ENCODE results near the gene HJURP.

Gene HJURP

DNA sequence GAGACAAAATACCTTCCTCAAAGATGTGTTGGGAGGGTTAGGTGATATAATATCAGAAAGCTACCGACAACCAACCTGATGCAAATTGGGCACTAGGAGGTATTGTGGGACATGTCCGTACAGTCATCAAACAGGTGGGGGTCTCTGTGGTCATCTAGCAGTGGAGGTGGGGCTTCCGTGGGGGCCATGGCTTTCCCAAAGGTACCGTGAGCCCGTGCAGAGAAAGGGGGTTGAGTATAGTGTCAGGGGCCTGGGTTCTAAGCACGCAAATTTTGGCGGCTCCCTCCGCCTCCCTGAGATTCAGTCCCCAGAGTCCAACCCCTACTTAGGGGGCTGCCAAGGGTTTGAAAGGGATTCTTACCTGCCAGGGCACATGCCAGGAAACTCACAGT is 32.6 kb downstream of the HJURP start:
- TF ChIP-seq, protein P1, sequence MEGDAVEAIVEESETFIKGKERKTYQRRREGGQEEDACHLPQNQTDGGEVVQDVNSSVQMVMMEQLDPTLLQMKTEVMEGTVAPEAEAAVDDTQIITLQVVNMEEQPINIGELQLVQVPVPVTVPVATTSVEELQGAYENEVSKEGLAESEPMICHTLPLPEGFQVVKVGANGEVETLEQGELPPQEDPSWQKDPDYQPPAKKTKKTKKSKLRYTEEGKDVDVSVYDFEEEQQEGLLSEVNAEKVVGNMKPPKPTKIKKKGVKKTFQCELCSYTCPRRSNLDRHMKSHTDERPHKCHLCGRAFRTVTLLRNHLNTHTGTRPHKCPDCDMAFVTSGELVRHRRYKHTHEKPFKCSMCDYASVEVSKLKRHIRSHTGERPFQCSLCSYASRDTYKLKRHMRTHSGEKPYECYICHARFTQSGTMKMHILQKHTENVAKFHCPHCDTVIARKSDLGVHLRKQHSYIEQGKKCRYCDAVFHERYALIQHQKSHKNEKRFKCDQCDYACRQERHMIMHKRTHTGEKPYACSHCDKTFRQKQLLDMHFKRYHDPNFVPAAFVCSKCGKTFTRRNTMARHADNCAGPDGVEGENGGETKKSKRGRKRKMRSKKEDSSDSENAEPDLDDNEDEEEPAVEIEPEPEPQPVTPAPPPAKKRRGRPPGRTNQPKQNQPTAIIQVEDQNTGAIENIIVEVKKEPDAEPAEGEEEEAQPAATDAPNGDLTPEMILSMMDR (conservative IDR thresholded peaks at IDR 0.05), result no peak
- no peak for TF ChIP-seq ZFX (IDR thresholded peaks at IDR 0.05)
- no peak overlapping the region for H3K27ac ChIP-seq

DNA sequence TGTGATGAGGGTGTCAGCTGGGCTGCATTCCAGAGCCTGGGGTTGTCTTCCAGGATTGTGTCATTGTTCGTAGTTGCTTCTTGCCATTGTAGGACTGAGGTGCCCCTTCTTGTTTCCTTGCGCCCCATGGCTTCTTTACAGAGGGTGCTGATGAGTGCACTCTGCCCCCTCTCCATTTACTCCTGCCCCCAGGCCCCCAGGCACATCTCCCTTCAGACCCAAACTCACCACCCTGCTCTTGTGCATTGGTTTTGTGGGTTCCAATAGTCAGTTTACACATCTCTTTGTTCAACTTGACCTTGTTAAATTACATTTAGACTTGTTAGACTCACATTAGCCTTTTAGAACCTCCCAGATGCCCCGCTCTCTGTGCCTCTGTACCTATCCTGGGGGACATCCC is 33.1 kb downstream of the HJURP start:
- TF ChIP-seq ZFX (IDR thresholded peaks at IDR 0.05), result no peak
- TF ChIP-seq, protein P1 (conservative IDR thresholded peaks at IDR 0.05), result no peak
- H3K27ac ChIP-seq, result no peak overlapping the region

DNA sequence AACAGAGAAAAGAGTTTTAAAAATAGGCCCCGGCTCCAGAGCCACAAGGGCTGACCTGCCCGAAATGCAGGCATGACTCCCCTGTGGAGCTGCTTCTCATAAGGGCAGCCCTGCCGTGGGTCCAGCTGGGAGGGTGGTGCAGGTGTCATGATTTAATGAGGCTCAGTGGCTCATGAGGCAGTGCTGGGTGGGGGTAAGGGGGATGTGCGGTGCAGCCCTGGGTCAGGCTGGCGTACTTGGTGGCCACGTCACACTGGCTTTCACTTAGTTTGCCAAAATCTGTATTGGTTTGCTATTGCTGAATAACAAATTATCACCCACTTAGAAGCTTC is 33.6 kb downstream of the HJURP start:
- TF ChIP-seq ZFX (IDR thresholded peaks at IDR 0.05), result no peak
- TF ChIP-seq, protein P1 (conservative IDR thresholded peaks at IDR 0.05), result no peak
- H3K27ac ChIP-seq, result no peak overlapping the region

DNA sequence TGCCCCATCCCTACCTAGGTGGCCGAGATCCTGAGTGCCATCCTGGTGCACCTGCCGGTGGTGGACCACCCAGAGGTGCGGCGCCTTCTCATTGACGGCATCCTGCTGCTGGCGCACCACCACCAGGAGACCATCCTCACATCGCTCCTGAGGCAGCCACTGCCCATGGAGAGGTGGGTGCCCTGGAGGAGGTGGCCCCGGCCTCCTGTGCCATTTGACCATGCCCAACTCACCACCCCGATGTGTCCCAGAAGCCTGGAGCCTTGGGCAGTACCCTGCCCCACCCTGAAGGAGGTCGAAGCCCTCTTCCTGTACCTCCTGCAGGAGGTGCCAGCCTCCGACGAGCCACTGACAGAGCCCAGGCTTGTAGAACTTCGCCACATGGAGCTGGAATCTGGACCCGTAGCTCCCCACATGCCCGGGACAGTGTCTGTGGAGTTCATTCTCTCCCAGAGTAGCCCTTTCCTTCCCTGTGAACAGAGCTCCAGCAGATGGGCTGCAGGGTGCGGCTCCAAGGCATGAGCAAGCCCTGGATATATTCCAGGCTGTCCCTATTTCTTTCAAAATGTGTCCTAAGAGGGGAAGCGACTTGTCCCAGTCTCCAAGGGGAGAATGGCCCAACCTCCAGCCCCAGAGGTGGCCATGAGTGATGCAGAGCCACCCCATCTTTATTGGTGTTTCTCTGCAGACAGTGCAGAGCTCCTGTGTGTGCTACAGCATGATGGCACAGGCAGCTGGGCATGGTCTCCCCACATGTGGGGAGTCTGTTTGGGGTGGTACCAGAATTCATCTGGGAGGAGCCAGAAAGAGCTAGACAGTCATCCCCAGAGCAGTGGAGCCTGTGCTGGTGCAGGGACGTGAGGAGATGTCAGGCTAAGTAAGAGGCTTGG is 34.2 kb downstream of the HJURP start:
- no peak for TF ChIP-seq ZFX (IDR thresholded peaks at IDR 0.05)
- TF ChIP-seq, protein P1 (conservative IDR thresholded peaks at IDR 0.05), result no peak

DNA sequence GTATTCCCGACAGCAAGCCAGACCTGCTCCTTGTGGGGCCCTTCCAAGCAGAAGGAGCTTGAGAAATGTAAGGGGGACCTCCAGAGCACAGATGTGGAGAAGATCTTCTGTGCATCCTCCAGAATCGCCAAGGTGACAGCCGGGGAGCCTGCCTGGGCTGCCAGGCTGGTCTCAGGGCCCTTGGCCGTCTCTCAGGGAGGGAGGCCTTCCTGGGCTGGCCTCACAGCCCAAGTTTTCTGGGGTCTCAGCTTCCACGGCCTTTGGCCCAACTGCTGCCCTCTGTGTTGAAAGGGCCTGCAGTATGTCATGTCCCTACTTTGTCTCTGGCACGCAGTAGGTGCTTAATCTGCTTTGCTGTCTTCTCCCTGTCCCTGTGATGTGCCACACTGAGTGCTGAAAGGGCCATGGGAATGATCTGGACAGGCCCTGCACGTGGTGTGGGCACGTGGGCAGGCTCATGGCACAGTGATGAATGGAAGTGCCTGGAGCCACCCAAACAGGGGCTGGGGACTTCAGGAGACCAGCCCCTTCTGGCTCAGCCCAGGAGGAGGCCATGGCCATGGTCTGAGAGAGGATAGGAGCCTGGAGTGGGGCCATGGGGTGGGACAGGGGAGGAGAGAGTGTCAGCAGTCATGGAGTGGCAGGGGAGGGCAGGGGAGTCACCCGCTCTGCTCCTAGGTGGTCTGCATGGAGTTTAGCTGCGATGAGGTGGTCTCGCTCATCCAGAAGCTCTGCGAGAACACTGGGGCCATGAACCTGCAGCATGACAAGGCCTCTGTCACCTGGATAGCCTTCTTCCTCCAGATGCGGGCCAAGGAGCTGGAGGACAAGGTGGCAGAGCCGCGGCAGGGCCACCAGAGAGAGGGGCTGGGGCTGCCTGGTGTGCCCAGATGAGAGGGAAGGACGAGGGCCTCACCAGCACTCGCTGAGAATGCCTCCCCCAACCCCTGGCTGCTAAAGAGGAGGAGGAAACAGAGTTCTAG is 35.4 kb downstream of the HJURP start:
- H3K27ac ChIP-seq, result no peak overlapping the region
- TF ChIP-seq ZFX (IDR thresholded peaks at IDR 0.05), result no peak

More for the DNA sequence above, 34.2 kb downstream of the HJURP start:
- H3K27ac ChIP-seq, result no peak overlapping the region

DNA sequence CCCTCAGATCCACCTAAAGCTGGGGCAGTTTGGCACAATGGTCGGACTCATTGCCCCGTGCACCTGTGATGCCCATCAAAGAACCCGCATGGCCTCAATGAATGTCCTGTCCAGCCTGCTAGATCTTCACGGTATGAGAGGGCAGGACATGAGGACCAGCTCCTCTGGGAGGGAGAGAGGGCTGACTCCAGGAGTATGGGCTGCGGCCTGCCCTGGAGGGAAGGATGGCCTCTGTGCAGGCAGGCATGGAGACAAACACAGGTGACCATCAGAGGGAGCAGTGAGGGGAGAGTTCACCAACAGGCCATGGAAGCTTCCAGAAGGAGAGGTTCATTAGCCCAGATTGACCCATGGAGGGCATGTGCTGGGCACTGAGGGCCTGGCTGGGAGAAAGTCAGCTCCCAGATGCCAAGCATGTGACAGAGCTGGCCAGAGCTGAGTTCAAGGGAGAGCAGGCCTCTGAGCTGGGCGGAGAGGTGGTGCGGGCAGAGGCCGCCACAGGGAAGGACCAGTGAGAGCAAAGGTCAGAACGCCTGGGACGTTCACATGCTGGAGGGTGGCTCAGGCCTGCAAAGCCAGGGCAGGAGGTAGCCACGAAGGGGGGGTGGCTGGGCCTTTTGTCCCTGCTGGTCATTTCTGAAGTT is 36.2 kb downstream of the HJURP start:
- no peak overlapping the region for H3K27ac ChIP-seq
- no peak for TF ChIP-seq ZFX (IDR thresholded peaks at IDR 0.05)
- TF ChIP-seq, protein P1 (conservative IDR thresholded peaks at IDR 0.05), result no peak

DNA sequence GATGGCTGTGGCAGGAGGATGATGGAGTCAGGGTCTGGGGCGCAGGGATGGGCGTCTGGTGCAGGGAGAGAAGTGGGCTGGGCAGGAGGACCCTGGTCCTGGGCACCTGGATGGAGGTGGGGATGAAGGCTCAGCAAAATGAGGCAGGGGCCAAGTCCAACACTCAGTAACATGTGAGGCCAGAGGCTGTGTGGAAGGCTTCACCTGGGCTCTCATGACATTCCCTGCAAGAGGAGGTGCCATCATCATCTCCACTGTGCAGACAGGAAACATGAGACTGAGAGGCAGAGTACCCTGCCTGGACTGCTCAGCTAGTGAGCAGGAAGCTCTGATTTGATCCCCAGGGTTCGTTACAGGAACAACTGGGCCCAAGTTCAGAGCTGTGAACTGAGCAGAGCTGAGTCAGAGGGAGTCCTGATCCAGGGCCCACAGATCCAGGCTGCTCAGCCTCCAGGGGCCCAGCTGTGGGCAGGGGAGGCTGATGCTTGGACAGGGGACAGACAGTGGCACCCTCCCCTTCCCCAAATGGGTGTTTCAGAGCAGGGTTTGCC is 36.9 kb downstream of the HJURP start:
- no peak for TF ChIP-seq ZFX (IDR thresholded peaks at IDR 0.05)
- TF ChIP-seq, protein P1 (conservative IDR thresholded peaks at IDR 0.05), result no peak
- H3K27ac ChIP-seq, result no peak overlapping the region
